D721Med (cell line): Measurements from ENCODE around the gene HS6ST3.
"Not testable (repeated sequence)": the region's sequence is repeated elsewhere in the genome, so short reads cannot be mapped to it uniquely, and the experiment has no call there.

Experiments used
- DNase-seq: peaks from one replicate; pipeline ENCODE4 v3.0.0; 2011; ENCODE audit warnings: low spot score; ENCODE audit not compliant: insufficient read length
- FAIRE-seq: peaks from 2 replicates; lab custom pipeline; 2011; peaks lifted over from hg19 to GRCh38; lab: Jason Lieb, UNC
- CTCF ChIP-seq: IDR thresholded peaks from 2 replicates; pipeline ENCODE4 v1.5.1; 2012; ENCODE audit warnings: mild to moderate bottlenecking, control low read depth; ENCODE audit not compliant: insufficient read depth; ENCODE audit errors: missing control alignments

HS6ST3 gene

GRCh38 chr13:96769874-96770273 lies 680.0 kb downstream of the HS6ST3 start:
- TF ChIP-seq CTCF: no peak
- DNase-seq: no peak
- no peak for FAIRE-seq

GRCh38 chr13:96771486-96772367 lies 681.8 kb downstream of the HS6ST3 start:
- DNase-seq: no peak
- TF ChIP-seq CTCF: no peak
- FAIRE-seq: no peak

GRCh38 chr13:96772426-96772825 lies 682.5 kb downstream of the HS6ST3 start:
- FAIRE-seq: no peak
- no peak for TF ChIP-seq CTCF
- no peak for DNase-seq

GRCh38 chr13:96778302-96778701 lies 688.4 kb downstream of the HS6ST3 start:
- DNase-seq, FAIRE-seq: not testable (repeated sequence)

- FAIRE-seq (no peak), DNase-seq (no peak)
- TF ChIP-seq CTCF: no peak
These were observed 689.8 kb downstream of the HS6ST3 start for GRCh38 chr13:96779691-96780090.

GRCh38 chr13:96780105-96780504 lies 690.2 kb downstream of the HS6ST3 start:
- DNase-seq: no peak
- FAIRE-seq: no peak

GRCh38 chr13:96781141-96781540 lies 691.2 kb downstream of the HS6ST3 start:
- DNase-seq (no peak), FAIRE-seq (no peak)
- TF ChIP-seq CTCF: no peak

More at GRCh38 chr13:96780105-96780504, 690.2 kb downstream of the HS6ST3 start:
- no peak for TF ChIP-seq CTCF
